ENCODE measurements around the gene RNGTT. TPM values are rescaled to one million over a fixed set of nuclear protein-coding genes. Genes with fewer than 3 reads are reported as not detected.
"Not testable (repeated sequence)": the region's sequence is repeated elsewhere in the genome, so short reads cannot be mapped to it uniquely, and the experiment has no call there.

Gene RNGTT
- total and polyA plus RNA-seq, 8 donors = 1.7 to 6.1 (median 2.9) TPM

DNA sequence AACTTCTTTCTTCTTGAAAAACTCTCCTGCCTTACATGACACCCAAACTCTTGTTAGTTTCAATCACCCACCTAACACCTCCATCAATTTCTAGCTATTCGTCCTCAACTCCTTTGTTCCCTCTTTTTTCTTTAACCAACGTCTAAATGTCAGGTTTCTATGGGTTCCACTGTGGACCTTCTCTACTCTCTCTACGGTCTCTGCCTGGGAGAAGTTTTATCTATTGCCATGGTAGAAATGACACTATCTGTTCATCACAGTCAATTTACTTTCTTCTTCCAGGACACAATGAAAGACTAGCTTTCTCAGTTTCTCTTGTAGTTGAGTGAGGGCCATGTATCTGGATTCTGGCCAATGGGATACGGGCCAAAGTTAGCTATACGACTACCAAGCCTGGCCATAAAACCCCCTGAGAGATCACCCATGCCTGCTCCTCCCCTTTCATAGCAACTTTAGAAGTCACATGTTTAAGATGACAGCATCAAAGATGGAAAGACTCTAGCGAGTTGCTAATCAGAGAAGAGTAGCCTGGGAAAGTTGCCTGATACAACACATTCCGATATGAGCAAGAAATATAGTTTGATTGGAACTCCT, 17.9 kb downstream of the RNGTT start:
- no peak for FAIRE-seq

DNA sequence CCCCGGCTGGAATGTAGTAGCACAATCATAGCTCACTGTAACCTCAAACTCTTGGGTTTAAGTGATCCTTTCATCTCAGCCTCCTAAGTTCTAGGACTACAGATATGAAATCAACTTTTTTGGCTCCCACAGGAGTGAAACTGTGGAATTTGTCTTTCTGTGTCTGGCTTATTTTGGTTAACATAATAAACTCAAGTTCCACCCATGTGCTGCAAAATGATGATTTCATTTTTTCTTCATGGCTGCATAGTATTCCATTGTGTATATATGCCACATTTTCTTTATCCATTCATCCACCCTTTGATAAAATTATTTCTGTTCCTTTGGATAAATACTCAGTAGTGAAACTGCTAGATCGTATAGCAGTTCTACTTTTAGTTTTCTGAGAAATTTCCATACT, 29.9 kb downstream of the RNGTT start:
- ATAC-seq (no peak), FAIRE-seq (no peak), DNase-seq (no peak)
- Histone ChIP-seq H3K27ac (no peak overlapping the region), H3K36me3 (no peaks in the 10 kb centered on the region), H3K27me3 (no peaks in the 10 kb centered on the region), H3K4me3 (no peak overlapping the region), H3K4me1 (no peaks in the 10 kb centered on the region), H3K9me3 (no peaks in the 10 kb centered on the region)
- TF ChIP-seq, protein P1, sequence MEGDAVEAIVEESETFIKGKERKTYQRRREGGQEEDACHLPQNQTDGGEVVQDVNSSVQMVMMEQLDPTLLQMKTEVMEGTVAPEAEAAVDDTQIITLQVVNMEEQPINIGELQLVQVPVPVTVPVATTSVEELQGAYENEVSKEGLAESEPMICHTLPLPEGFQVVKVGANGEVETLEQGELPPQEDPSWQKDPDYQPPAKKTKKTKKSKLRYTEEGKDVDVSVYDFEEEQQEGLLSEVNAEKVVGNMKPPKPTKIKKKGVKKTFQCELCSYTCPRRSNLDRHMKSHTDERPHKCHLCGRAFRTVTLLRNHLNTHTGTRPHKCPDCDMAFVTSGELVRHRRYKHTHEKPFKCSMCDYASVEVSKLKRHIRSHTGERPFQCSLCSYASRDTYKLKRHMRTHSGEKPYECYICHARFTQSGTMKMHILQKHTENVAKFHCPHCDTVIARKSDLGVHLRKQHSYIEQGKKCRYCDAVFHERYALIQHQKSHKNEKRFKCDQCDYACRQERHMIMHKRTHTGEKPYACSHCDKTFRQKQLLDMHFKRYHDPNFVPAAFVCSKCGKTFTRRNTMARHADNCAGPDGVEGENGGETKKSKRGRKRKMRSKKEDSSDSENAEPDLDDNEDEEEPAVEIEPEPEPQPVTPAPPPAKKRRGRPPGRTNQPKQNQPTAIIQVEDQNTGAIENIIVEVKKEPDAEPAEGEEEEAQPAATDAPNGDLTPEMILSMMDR (IDR thresholded peaks at IDR 0.05) = no peak
- WGBS, 2 donors = 97 to 99% methylated on average over 2 of the region's 2 CpGs
- intact Hi-C loops (cut with DNase I) = no loop called here

More for the DNA sequence above, 17.9 kb downstream of the RNGTT start:
- DNase-seq (no peak), ATAC-seq (no peak)
- Histone ChIP-seq H3K4me3 (no peak overlapping the region), H3K27ac (no peak overlapping the region), H3K4me1 (no peaks in the 10 kb centered on the region), H3K9me3 (no peaks in the 10 kb centered on the region), H3K36me3 (no peaks in the 10 kb centered on the region), H3K27me3 (no peaks in the 10 kb centered on the region)
- intact Hi-C loops (cut with DNase I) = no loop called here
- WGBS, 2 donors = 81 to 86% methylated on average over 7 of the region's 7 CpGs
- TF ChIP-seq, protein P1 (IDR thresholded peaks at IDR 0.05) = no peak

DNA sequence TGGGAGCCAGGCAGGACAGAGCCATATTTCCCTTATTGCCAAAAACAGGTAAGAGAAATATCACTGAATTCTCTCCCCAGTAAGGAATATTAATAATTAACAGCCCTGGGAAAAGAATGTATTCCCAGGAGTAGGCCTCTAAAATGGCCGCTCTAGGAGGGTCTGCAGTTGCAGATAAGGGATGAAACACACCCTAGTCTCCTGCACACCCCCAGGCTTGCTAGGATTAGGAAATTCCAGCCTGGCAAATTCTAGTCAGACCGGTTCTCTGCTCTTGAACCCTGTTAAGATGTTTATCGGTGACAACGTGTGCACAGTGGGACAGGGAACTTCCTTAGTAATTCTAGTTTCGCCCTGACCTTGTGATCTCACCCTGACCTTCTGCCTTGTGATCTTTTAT, 31.4 kb downstream of the RNGTT start:
- H3K4me1 ChIP-seq; H3K9me3 ChIP-seq; ATAC-seq; H3K4me3 ChIP-seq; FAIRE-seq; intact Hi-C loops (cut with DNase I); H3K27ac ChIP-seq; DNase-seq; H3K36me3 ChIP-seq; H3K27me3 ChIP-seq: not testable (repeated sequence)
- 96 to 99% methylated on average over 5 of the region's 5 CpGs for WGBS, 2 donors

DNA sequence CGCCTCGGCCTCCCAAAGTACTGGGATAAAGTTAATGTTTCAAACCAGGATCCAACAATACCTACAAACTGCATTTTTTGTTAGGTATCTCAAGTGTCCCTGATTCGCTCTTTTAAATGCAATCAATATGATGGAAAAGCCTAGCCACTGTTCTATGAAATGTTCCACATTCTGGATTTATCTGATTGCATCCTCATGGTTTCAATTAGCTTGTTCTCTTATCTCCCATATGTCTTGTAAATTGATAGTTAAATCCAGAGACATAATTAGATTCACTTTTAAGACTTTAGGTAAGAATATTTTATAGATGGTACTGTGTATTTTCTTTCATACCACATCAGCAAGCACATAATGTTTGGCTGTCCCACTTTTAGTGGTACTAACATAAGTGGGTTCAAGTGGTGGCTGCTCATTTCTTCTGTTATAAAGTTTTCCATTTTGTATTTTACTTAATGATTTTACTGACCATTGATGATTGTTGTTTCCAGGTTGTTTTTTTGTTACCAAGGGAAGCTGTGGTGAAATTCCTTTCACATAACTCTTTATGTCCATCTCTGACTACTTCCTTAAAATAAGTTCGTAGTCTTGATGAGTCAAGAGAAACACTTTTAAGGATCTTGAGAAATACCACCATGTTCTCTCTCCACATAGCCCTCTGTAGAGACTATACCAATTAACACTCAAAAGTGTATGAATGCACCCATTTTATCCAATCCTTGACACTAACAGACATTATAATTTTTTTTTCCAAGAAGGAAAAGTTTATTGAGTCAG, 40.5 kb downstream of the RNGTT start:
- ATAC-seq (peak in 1 of 4 donors; percentile 41), FAIRE-seq (no peak), DNase-seq (no peak)
- Histone ChIP-seq H3K4me1 (no peaks in the 10 kb centered on the region), H3K4me3 (no peak overlapping the region), H3K36me3 (no peaks in the 10 kb centered on the region), H3K27me3 (no peaks in the 10 kb centered on the region), H3K9me3 (no peaks in the 10 kb centered on the region), H3K27ac (no peak overlapping the region)
- WGBS, 2 donors = 98% methylated on average over 4 of the region's 4 CpGs
- TF ChIP-seq, protein P1 (IDR thresholded peaks at IDR 0.05) = no peak
- intact Hi-C loops (cut with DNase I) = no loop called here

DNA sequence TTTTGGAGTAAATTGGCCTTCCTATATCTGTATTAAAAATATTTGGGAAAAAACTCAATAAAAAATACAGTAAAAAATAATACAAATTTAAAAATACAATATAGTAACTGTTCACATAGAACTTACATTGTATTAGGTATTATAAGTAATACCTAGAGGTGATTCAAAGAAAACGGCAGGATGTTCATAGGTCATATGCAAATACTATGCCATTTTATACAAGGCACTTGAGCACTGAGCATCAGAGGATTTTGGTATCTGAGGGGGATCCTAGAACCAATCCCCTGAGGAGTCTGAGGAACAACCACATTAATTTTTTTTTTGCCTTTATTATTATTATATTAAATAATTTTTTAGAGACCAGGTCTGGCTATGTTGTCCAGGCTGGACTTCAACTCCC, 41.7 kb downstream of the RNGTT start:
- Histone ChIP-seq H3K27ac (no peak overlapping the region), H3K9me3 (no peaks in the 10 kb centered on the region), H3K36me3 (no peaks in the 10 kb centered on the region), H3K4me3 (no peak overlapping the region), H3K4me1 (no peaks in the 10 kb centered on the region), H3K27me3 (no peaks in the 10 kb centered on the region)
- intact Hi-C loops (cut with DNase I) = no loop called here
- FAIRE-seq (no peak), ATAC-seq (no peak), DNase-seq (no peak)
- 94 to 97% methylated on average over 1 of the region's 1 CpG for WGBS, 2 donors
- TF ChIP-seq, protein P1 (IDR thresholded peaks at IDR 0.05) = no peak

Data from pancreas (tissue), 10 donors.